GM12878 (cell line): Measurements from ENCODE around the gene ULBP3. TPM values are rescaled to one million over a fixed set of nuclear protein-coding genes. Genes with fewer than 3 reads are reported as not detected.
A peak's percentile ranks its signal among the peaks of the same experiment; 100 is the strongest.
"Not testable (repeated sequence)": the region's sequence is repeated elsewhere in the genome, so short reads cannot be mapped to it uniquely, and the experiment has no call there.

Source experiments
- ATAC-seq: fragments of 200-7000 bp; cut with Tn5 transposase; 3 replicates; pipeline ENCODE4 v1.9.1; 2020; ENCODE audit warnings: mild to moderate bottlenecking, moderate library complexity
- BruUV-seq: library from RNA; stranded (reverse); fragments of 400-500 nt; replicated peaks from 2 replicates; lab custom pipeline; 2021; lab: Mats Ljungman, UMichigan
- CTCF ChIA-PET: fragments of 300-600 bp; sonication (Branson Sonifier 250); formaldehyde crosslinking; extraction: SDS; loops from one replicate; lab custom pipeline; 2021; ENCODE audit warnings: inconsistent platforms; lab: Yijun Ruan, JAX
- POLR2A ChIA-PET: fragments of 350-600 bp; formaldehyde crosslinking; extraction: SDS; loops from one replicate; lab custom pipeline; 2021; ENCODE audit warnings: inconsistent platforms; lab: Charles Lee
- RAD21 ChIA-PET: fragments of 300-600 bp; sonication (Branson Sonifier 250); formaldehyde crosslinking; loops from one replicate; lab custom pipeline; 2023; ENCODE audit warnings: antibody characterized with exemption; ENCODE audit not compliant: unreplicated experiment; lab: Charles Lee
- SMC1A ChIA-PET: fragments of 300-600 bp; sonication (Branson Sonifier 250); formaldehyde crosslinking; loops from one replicate; lab custom pipeline; 2023; ENCODE audit not compliant: unreplicated experiment, uncharacterized antibody; lab: Charles Lee
- DNase-seq: peaks from one replicate; pipeline ENCODE4 v3.0.0-alpha.2; 2011; ENCODE audit warnings: low read depth, low spot score
- FAIRE-seq: peaks from 3 replicates; lab custom pipeline; 2011; peaks lifted over from hg19 to GRCh38; lab: Jason Lieb, UNC
- H2AFZ ChIP-seq: 2 replicates; pipeline ENCODE4 v1.6.0; 2011; ENCODE audit warnings: low read depth, low read length, control low read depth; ENCODE audit not compliant: control insufficient read depth
- H3K27ac ChIP-seq: 2 replicates; pipeline ENCODE4 v1.5.1; 2011; ENCODE audit warnings: control low read depth; ENCODE audit not compliant: control insufficient read depth, insufficient read depth
- H3K27me3 ChIP-seq, 2 experiments: replicated peaks in 1 of 2; 2 replicates each; pipeline versions ENCODE4 v1.6.0 to v1.6.1; 2011; ENCODE audit warnings: low read length in 1 of 2; ENCODE audit not compliant: control insufficient read depth in 2 of 2, insufficient read depth in 2 of 2
- H3K36me3 ChIP-seq, 2 experiments: 2 replicates each; pipeline ENCODE4 v1.5.1; 2011; ENCODE audit warnings: low read length in 1 of 2; ENCODE audit not compliant: control insufficient read depth in 2 of 2, insufficient read depth in 2 of 2
- H3K4me1 ChIP-seq: 2 replicates; pipeline ENCODE4 v1.6.1; 2011; ENCODE audit warnings: mild to moderate bottlenecking, low read length, moderate library complexity, mixed read lengths; ENCODE audit not compliant: control insufficient read depth, insufficient read depth
- H3K4me2 ChIP-seq: 2 replicates; pipeline ENCODE4 v1.6.0; 2011; ENCODE audit warnings: control low read depth; ENCODE audit not compliant: control insufficient read depth, insufficient read depth
- H3K4me3 ChIP-seq: fragments of 200-600 bp; sonication (generic); 2 replicates; pipeline ENCODE4 v1.5.1; 2016
- H3K79me2 ChIP-seq: 2 replicates; pipeline ENCODE4 v1.6.0; 2011; ENCODE audit warnings: low read length; ENCODE audit not compliant: control insufficient read depth, insufficient read depth
- H3K9ac ChIP-seq: 2 replicates; pipeline ENCODE4 v1.8.0; 2011; ENCODE audit warnings: low read length, control low read depth, mixed read lengths; ENCODE audit not compliant: control insufficient read depth, insufficient read depth
- H3K9me3 ChIP-seq: replicated peaks from 3 replicates; pipeline ENCODE4 v1.5.1; 2011; ENCODE audit warnings: mild to moderate bottlenecking, low read length; ENCODE audit not compliant: control insufficient read depth, insufficient read depth
- H4K20me1 ChIP-seq: 2 replicates; pipeline ENCODE4 v1.6.0; 2011; ENCODE audit not compliant: control insufficient read depth, insufficient read depth
- WGBS: methylation state at CpG from one replicate; pipeline ENCODE4 v1.1.6; 2016; ENCODE audit warnings: low lambda C conversion rate; ENCODE audit not compliant: insufficient replicate concordance, insufficient coverage; ENCODE audit errors: missing lambda C conversion rate; 5-methylcytosine and 5-hydroxymethylcytosine counted together
- in situ Hi-C: fragments of 300-500 bp; cut with MboI; formaldehyde crosslinking; loops from 9 replicates; pipeline ENCODE4 v1.14.3; 2018; ENCODE audit warnings: mixed read lengths
- intact Hi-C: fragments of 100-400 bp; cut with micrococcal nuclease; formaldehyde crosslinking; loops from one replicate; pipeline ENCODE4 v1.14.2; 2022; ENCODE audit not compliant: unreplicated experiment
- polyA plus RNA-seq, 11 experiments: library from polyadenylated mRNA; depleted of rRNA in 4 of 11; unstranded in 6 of 11; stranded (reverse) in 5 of 11; fragments of >200 nt; fragmentation: Nextera tagmentation in 4 of 11; fragmentation: Illumina TruSeq in 1 of 11; extraction: Ambion mirVana in 4 of 11; extraction: Trizol in 1 of 11; gene quantifications; 1 replicate in 1 of 11; 2 replicates in 10 of 11; pipeline versions ENCODE4 v1.2.1 to v1.2.3, GENCODE V29; 2011 to 2016; ENCODE audit warnings: inconsistent platforms in 2 of 11, missing spikeins in 2 of 11, low read depth in 1 of 11
- total RNA-seq, 4 experiments: library from RNA; depleted of rRNA in 3 of 4; stranded (reverse); fragments of >200 nt in 3 of 4; fragmentation: Illumina TruSeq in 1 of 4; extraction: Trizol in 1 of 4; gene quantifications; 2 replicates each; pipeline versions ENCODE4 v1.2.1 to v1.2.3, GENCODE V29; 2013 to 2021

The ULBP3 gene
- total and polyA plus RNA-seq, 10 of the 15 experiments (the other 5 are each of a cell fraction or from before 2014, with no cell fraction given) = 0.08 to 0.16 TPM; not detected in 8

DNA sequence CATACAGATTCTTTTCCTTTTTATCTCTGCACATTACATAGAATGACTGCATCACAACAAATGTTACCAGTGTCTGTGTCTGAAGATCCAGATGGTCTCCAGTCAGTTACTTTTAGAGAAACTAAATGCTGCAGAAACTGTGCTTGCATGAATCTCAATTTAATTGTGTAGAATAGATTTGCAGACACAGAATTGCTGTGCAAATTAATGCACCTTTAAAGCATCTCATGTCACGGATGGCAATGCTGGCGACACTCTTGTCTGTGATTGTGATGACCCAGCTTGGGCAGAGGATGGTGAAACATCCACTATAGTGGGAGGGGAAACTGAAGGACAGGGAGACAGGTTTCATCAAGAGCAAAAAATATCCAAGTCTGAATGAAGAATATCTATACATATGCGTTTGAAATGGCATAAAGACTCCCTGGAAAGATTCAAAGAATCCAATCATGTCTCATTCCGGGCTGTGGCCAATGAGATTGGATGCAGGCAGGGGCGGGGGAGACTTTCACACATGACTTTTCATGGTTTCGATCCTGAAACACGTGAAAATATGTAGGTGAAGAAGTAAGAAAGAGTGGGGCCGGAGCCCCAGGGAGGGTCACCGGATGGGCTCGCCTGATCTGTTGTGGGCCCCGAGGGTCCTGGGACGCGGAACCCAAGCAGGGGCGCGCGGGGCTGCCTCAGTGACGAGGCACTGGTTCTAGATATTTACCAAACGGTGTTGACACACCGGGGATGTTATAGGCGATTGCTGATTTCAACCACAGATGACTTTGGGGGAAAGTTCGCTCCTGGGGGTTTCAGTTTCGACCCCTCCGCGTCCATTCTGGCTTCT is 54.9 kb downstream of the ULBP3 start:
- H3K9me3 ChIP-seq, H3K4me1 ChIP-seq, POLR2A ChIA-PET, H4K20me1 ChIP-seq, H2AFZ ChIP-seq, H3K79me2 ChIP-seq, H3K27me3 ChIP-seq, BruUV-seq, H3K4me3 ChIP-seq, H3K4me2 ChIP-seq, DNase-seq, SMC1A ChIA-PET, H3K27ac ChIP-seq, RAD21 ChIA-PET, H3K36me3 ChIP-seq, FAIRE-seq, H3K9ac ChIP-seq: not testable (repeated sequence)
- CTCF ChIA-PET = interaction anchor here (1.5 kb wide), 1 partner anchor 79 kb away, joined by 3 read pairs; no protein-coding TSS in a partner anchor
- WGBS = 0% methylated on average over 7 of the region's 24 CpGs
- peak; percentile 42 for ATAC-seq
- in situ Hi-C loops = loop anchor here (10.0 kb wide), 1 partner anchor 169 kb away; no protein-coding TSS in a partner anchor
- intact Hi-C loops = loop anchor here (10.0 kb wide), 1 partner anchor 289 kb away; no protein-coding TSS in a partner anchor

DNA sequence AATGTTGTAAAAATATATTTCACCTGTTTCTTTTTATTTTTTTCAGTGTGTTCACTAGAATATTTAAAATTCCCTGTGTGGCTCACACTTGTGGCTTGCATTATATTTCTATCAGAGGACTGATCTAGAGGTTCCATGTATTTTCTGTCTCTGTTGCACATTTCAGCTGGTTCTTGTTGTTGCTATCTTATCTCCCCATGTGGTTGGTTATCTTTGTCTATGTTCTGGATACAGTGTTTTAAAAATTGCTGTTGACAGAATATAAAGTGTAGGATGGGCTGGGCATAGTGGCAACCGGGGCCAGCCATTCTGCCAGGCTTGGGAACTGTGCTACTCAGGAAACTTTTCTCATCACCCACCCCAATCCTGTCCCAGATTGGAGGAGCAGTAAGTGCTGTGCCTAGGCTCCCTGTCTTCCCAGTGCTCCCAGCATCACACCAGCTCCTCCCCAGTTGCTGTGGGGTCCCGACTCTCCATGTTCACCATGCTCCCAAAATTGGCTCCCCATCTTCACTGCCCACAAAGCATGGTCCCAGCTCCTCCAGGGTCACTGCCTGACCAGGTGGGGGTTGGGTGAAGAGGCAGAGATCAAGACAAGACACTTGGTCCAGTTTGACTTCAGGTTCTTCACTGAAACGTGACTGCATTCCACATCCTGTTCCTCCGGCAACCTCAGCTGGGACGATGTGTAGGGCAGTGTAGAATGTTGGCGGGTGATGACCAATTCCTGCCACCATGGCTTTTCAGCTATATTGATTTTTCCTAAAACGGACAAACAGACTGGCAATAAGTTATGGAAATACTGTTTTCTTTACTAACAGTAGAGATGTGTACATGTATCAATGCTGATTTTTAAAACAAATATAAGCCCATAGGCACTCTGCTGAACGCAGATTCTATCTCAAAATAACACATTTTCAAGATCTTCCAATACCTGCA is 55.8 kb downstream of the ULBP3 start:
- DNase-seq, H3K4me3 ChIP-seq, H3K36me3 ChIP-seq, SMC1A ChIA-PET, H3K4me1 ChIP-seq, RAD21 ChIA-PET, H3K79me2 ChIP-seq, FAIRE-seq, H2AFZ ChIP-seq, H3K27ac ChIP-seq, H4K20me1 ChIP-seq, H3K27me3 ChIP-seq, H3K4me2 ChIP-seq, ATAC-seq, H3K9ac ChIP-seq, H3K9me3 ChIP-seq, BruUV-seq: not testable (repeated sequence)
- in situ Hi-C loops = loop anchor here (10.0 kb wide), 1 partner anchor 168 kb away; no protein-coding TSS in a partner anchor
- 25% methylated on average over 8 of the region's 8 CpGs for WGBS
- intact Hi-C loops = loop anchor here (10.0 kb wide), 1 partner anchor 288 kb away; no protein-coding TSS in a partner anchor
- ChIA-PET CTCF (interaction anchor here (1.5 kb wide), 1 partner anchor 78 kb away, joined by 3 read pairs; no protein-coding TSS in a partner anchor), POLR2A (interaction anchor here (0.6 kb wide), 1 partner anchor 21 kb away, joined by 4 read pairs; no protein-coding TSS in a partner anchor)

Other genes with a start within 250 kb of the ULBP3 start
- under 0.01 TPM in 1 of 2 replicates, not detected in the other for gene LRP11, start 204.8 kb downstream of the ULBP3 start, total RNA-seq (2014; rRNA removed)
- gene LRP11, start 204.8 kb downstream of the ULBP3 start, total RNA-seq (2014; rRNA removed; fragmentation: Illumina TruSeq; extraction: Trizol) = not detected in 2 replicates
- 0.05 and 0.23 TPM in 2 replicates for gene LRP11, start 204.8 kb downstream of the ULBP3 start, total RNA-seq (2021)
- gene LRP11, start 204.8 kb downstream of the ULBP3 start, polyA plus RNA-seq (2011; rRNA removed) = not detected in 2 replicates
- gene LRP11, start 204.8 kb downstream of the ULBP3 start, polyA plus RNA-seq (2014; fragmentation: Illumina TruSeq; extraction: Trizol) = 0.01 TPM in 1 of 2 replicates, not detected in the other
- under 1 TPM in 1 of 2 experiments, not detected in 1; 0.04 TPM for gene LRP11, start 204.8 kb downstream of the ULBP3 start, polyA plus RNA-seq (2014; fragmentation: Nextera tagmentation; extraction: Ambion mirVana)
- not detected in 2 replicates for gene LRP11, start 204.8 kb downstream of the ULBP3 start, polyA plus RNA-seq (2014; rRNA removed)
- not detected for gene LRP11, start 204.8 kb downstream of the ULBP3 start, polyA plus RNA-seq (2016; fragmentation: Nextera tagmentation; extraction: Ambion mirVana)
- not detected in 2 replicates for gene RAET1E, start 171.0 kb downstream of the ULBP3 start, total RNA-seq (2014; rRNA removed)
- gene RAET1E, start 171.0 kb downstream of the ULBP3 start, total RNA-seq (2014; rRNA removed; fragmentation: Illumina TruSeq; extraction: Trizol) = not detected in 2 replicates
- gene RAET1E, start 171.0 kb downstream of the ULBP3 start, total RNA-seq (2021) = not detected in 2 replicates
- gene RAET1E, start 171.0 kb downstream of the ULBP3 start, polyA plus RNA-seq (2011; rRNA removed) = not detected in 2 replicates
- not detected in 2 replicates for gene RAET1E, start 171.0 kb downstream of the ULBP3 start, polyA plus RNA-seq (2014; fragmentation: Illumina TruSeq; extraction: Trizol)
- gene RAET1E, start 171.0 kb downstream of the ULBP3 start, polyA plus RNA-seq (2014; fragmentation: Nextera tagmentation; extraction: Ambion mirVana) = not detected
- 0.10 TPM in 1 of 2 replicates, not detected in the other for gene RAET1E, start 171.0 kb downstream of the ULBP3 start, polyA plus RNA-seq (2014; rRNA removed)
- gene RAET1E, start 171.0 kb downstream of the ULBP3 start, polyA plus RNA-seq (2016; fragmentation: Nextera tagmentation; extraction: Ambion mirVana) = not detected
- gene RAET1G, start 146.0 kb downstream of the ULBP3 start, total RNA-seq (2014; rRNA removed) = not detected in 2 replicates
- gene RAET1G, start 146.0 kb downstream of the ULBP3 start, total RNA-seq (2014; rRNA removed; fragmentation: Illumina TruSeq; extraction: Trizol) = not detected in 2 replicates
- gene RAET1G, start 146.0 kb downstream of the ULBP3 start, total RNA-seq (2021) = not detected in 2 replicates
- not detected in 2 replicates for gene RAET1G, start 146.0 kb downstream of the ULBP3 start, polyA plus RNA-seq (2011; rRNA removed)
- not detected in 2 replicates for gene RAET1G, start 146.0 kb downstream of the ULBP3 start, polyA plus RNA-seq (2014; fragmentation: Illumina TruSeq; extraction: Trizol)
- not detected for gene RAET1G, start 146.0 kb downstream of the ULBP3 start, polyA plus RNA-seq (2014; fragmentation: Nextera tagmentation; extraction: Ambion mirVana)
- not detected in 2 replicates for gene RAET1G, start 146.0 kb downstream of the ULBP3 start, polyA plus RNA-seq (2014; rRNA removed)
- gene RAET1G, start 146.0 kb downstream of the ULBP3 start, polyA plus RNA-seq (2016; fragmentation: Nextera tagmentation; extraction: Ambion mirVana) = not detected
- gene ULBP2, start 127.1 kb downstream of the ULBP3 start, total RNA-seq (2014; rRNA removed) = 0.11 and 0.23 TPM in 2 replicates
- gene ULBP2, start 127.1 kb downstream of the ULBP3 start, total RNA-seq (2014; rRNA removed; fragmentation: Illumina TruSeq; extraction: Trizol) = 0.14 TPM in 1 of 2 replicates, not detected in the other
- not detected in 2 replicates for gene ULBP2, start 127.1 kb downstream of the ULBP3 start, total RNA-seq (2021)
- gene ULBP2, start 127.1 kb downstream of the ULBP3 start, polyA plus RNA-seq (2011; rRNA removed) = 1.2 and 2.5 TPM in 2 replicates
- 0.22 TPM in 1 of 2 replicates, not detected in the other for gene ULBP2, start 127.1 kb downstream of the ULBP3 start, polyA plus RNA-seq (2014; fragmentation: Illumina TruSeq; extraction: Trizol)
- under 1 TPM; 0.20 to 0.21 TPM for gene ULBP2, start 127.1 kb downstream of the ULBP3 start, polyA plus RNA-seq (2014; fragmentation: Nextera tagmentation; extraction: Ambion mirVana)
- 0.08 TPM in 1 of 2 replicates, not detected in the other for gene ULBP2, start 127.1 kb downstream of the ULBP3 start, polyA plus RNA-seq (2014; rRNA removed)
- gene ULBP2, start 127.1 kb downstream of the ULBP3 start, polyA plus RNA-seq (2016; fragmentation: Nextera tagmentation; extraction: Ambion mirVana) = under 1 TPM; 0.16 to 0.71 TPM
- gene ULBP1, start 105.2 kb downstream of the ULBP3 start, total RNA-seq (2014; rRNA removed) = not detected in 2 replicates
- gene ULBP1, start 105.2 kb downstream of the ULBP3 start, total RNA-seq (2014; rRNA removed; fragmentation: Illumina TruSeq; extraction: Trizol) = not detected in 2 replicates
- gene ULBP1, start 105.2 kb downstream of the ULBP3 start, total RNA-seq (2021) = not detected in 2 replicates
- gene ULBP1, start 105.2 kb downstream of the ULBP3 start, polyA plus RNA-seq (2011; rRNA removed) = 0.10 and 0.12 TPM in 2 replicates
- gene ULBP1, start 105.2 kb downstream of the ULBP3 start, polyA plus RNA-seq (2014; fragmentation: Illumina TruSeq; extraction: Trizol) = 0.04 TPM in 1 of 2 replicates, not detected in the other
- under 1 TPM in 1 of 2 experiments, not detected in 1; 0.02 TPM for gene ULBP1, start 105.2 kb downstream of the ULBP3 start, polyA plus RNA-seq (2014; fragmentation: Nextera tagmentation; extraction: Ambion mirVana)
- not detected in 2 replicates for gene ULBP1, start 105.2 kb downstream of the ULBP3 start, polyA plus RNA-seq (2014; rRNA removed)
- not detected for gene ULBP1, start 105.2 kb downstream of the ULBP3 start, polyA plus RNA-seq (2016; fragmentation: Nextera tagmentation; extraction: Ambion mirVana)
- gene RAET1L, start 43.6 kb downstream of the ULBP3 start, total RNA-seq (2014; rRNA removed) = not detected in 2 replicates
- gene RAET1L, start 43.6 kb downstream of the ULBP3 start, total RNA-seq (2014; rRNA removed; fragmentation: Illumina TruSeq; extraction: Trizol) = not detected in 2 replicates
- gene RAET1L, start 43.6 kb downstream of the ULBP3 start, total RNA-seq (2021) = not detected in 2 replicates
- gene RAET1L, start 43.6 kb downstream of the ULBP3 start, polyA plus RNA-seq (2011; rRNA removed) = not detected in 2 replicates
- gene RAET1L, start 43.6 kb downstream of the ULBP3 start, polyA plus RNA-seq (2014; fragmentation: Illumina TruSeq; extraction: Trizol) = not detected in 2 replicates
- gene RAET1L, start 43.6 kb downstream of the ULBP3 start, polyA plus RNA-seq (2014; fragmentation: Nextera tagmentation; extraction: Ambion mirVana) = not detected
- not detected in 2 replicates for gene RAET1L, start 43.6 kb downstream of the ULBP3 start, polyA plus RNA-seq (2014; rRNA removed)
- not detected for gene RAET1L, start 43.6 kb downstream of the ULBP3 start, polyA plus RNA-seq (2016; fragmentation: Nextera tagmentation; extraction: Ambion mirVana)
- 0.11 TPM in 1 of 2 replicates, not detected in the other for gene PPP1R14C, start 73.9 kb upstream of the ULBP3 start, total RNA-seq (2014; rRNA removed)
- gene PPP1R14C, start 73.9 kb upstream of the ULBP3 start, total RNA-seq (2014; rRNA removed; fragmentation: Illumina TruSeq; extraction: Trizol) = not detected in 2 replicates
- 0.08 TPM in 1 of 2 replicates, not detected in the other for gene PPP1R14C, start 73.9 kb upstream of the ULBP3 start, total RNA-seq (2021)
- 0.06 TPM in 1 of 2 replicates, not detected in the other for gene PPP1R14C, start 73.9 kb upstream of the ULBP3 start, polyA plus RNA-seq (2011; rRNA removed)
- gene PPP1R14C, start 73.9 kb upstream of the ULBP3 start, polyA plus RNA-seq (2014; fragmentation: Illumina TruSeq; extraction: Trizol) = 0.07 TPM in 1 of 2 replicates, not detected in the other
- gene PPP1R14C, start 73.9 kb upstream of the ULBP3 start, polyA plus RNA-seq (2014; fragmentation: Nextera tagmentation; extraction: Ambion mirVana) = under 1 TPM; 0.09 to 0.16 TPM
- 0.05 and 0.09 TPM in 2 replicates for gene PPP1R14C, start 73.9 kb upstream of the ULBP3 start, polyA plus RNA-seq (2014; rRNA removed)
- 1 to 10 TPM in 1 of 2 experiments, under 1 TPM in 1; 0.42 to 1.6 TPM for gene PPP1R14C, start 73.9 kb upstream of the ULBP3 start, polyA plus RNA-seq (2016; fragmentation: Nextera tagmentation; extraction: Ambion mirVana)